Stimulated activated CD8-positive, alpha-beta memory T cell treated with anti-CD3 and anti-CD28 coated beads, Interleukin-12 subunit alpha, Interleukin-12 subunit beta, amount 100 ng/mL, for 24 hours (primary cell): ENCODE measurements around the gene SH3YL1.

Experiments used
- DNase-seq: peaks from one replicate; pipeline ENCODE4 v3.0.0-alpha.2; 2020; ENCODE audit errors: extremely low read depth

Gene SH3YL1

DNA sequence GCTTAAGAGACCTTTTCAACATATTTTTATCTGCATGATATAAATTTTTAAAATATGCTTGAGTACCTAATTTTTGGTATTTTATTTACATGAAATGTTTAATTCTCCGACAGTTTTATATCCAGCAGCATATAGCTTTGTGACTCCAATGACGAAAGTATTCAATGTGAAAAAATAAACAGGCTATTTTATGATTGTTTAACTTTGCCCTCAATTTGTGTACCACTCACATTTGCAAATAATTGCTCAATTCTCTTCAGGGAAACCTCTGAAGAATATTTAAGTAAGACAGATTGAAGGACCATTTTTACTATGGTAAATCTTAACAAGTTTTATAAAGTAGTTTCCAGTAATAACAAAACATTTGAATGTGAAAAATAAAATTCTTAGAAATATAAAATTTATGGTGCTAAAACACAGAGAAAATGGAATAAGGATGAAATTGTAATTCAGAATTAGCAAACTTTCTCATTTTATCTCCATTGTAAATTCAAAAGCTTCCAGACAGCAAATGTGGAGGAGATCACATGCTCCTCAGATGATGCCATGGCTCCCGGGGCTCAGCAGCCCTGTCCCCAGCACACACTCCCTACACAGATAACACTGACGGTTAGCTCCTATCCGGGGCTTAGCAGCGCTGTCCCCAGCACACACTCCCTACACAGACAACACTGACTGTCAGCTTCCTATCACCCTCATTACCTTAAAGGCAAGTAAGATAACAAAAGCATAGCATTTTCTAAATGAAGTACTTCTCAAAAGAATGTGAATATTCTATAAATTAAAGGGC is 39.7 kb downstream of the SH3YL1 start:
- no peak for DNase-seq

DNA sequence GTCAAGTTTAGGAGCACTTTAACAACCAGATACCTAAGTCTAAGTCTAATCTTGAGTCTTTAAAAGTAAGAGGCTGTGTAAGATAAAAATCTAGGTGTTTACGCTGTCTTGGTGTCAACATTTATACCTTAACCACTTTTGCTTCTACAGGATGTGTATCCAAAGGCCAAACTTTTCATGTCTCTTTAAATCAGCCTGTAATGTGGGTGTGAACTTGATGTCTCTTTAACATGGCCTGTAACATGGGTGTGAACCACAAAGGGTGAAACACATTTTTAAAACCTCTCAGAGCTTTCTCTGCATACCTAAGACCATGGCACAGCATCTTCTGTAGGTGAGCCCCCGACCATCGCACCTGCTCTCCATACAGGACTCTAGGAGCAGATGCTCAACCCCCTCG is 40.4 kb downstream of the SH3YL1 start:
- DNase-seq = no peak

DNA sequence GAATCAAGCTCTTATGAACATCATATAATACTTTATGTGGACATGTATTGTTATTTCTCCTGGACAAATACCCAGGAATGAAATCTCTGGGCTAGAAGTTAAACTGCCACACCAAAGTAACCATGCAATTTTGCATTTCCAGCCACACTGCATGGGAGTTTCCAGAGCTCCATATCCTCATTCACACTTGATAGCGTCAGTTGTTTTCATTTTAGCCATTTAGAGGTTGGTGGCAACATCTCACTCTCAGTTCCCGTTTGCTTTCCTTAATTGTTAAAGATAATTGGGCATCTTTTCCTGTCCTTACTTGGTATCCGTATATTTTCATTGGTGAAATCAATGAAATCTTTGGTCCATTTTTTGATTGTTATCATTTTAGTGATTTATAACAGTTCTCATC is 47.8 kb downstream of the SH3YL1 start:
- DNase-seq = no peak

DNA sequence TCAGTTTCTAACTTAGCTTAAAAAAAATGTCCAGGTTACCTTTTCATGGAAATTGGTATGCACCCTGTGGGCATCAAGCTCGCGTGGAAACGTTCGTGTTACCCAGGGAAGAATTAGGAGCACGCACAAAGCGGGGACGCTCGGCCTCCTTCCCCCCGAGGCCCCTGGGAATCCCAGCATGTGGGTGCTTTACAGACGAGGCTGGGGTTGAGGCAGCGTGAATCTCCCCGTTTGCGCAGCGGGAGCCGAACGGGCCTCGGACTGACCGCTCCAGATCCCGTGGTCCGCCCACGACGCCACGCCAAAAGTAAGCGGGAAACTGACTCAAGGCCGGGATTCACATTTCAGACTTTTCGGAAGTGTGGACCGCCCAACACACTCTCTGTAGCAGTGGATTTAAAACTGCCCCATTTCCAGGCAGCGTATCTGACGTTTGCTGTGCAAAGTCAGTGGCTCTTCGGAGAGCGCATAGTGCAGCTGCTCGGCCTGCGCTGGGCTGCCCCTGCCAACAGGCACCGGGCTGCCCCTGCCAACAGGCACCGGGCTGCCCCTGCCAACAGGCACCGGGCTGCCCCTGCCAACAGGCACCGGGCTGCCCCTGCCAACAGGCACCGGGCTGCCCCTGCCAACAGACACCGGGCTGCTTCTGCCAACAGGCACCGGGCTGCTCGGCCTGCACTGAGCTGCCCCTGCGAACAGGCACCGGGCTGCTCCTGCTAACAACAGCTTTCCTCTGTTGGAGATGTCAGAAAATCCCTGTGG is 49.7 kb downstream of the SH3YL1 start:
- no peak for DNase-seq

DNA sequence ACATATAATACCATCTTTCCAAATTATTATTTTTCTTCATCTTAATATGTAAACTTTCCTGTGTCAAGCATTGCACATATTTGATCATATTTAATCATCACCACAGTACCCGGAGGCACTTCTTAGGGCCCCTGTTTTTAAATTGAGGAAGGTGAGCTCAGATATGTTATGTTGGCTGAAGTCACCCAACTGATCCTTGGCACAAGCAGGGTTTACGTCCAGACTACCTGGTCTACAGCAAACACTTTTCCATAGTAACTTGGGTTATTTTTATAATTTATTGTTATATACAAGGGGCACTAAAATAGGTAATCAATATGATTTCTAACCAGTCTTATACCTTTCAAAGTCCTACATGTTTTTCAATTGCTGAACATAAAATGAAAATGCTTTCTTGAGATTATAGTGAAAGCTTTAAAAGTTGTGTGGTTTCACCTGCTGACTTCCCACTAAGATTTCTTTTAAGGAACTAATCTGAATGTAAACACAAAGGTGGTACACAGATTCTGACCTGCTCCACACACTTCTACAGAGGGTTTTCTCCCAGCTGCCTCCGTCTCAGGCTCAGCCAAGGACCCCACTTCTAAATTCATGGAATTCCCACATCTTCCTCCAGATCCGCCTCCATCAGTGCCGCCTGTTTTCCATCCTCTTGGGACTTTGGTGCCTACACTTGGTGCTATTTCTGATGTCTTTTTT is 52.2 kb downstream of the SH3YL1 start:
- DNase-seq = no peak

DNA sequence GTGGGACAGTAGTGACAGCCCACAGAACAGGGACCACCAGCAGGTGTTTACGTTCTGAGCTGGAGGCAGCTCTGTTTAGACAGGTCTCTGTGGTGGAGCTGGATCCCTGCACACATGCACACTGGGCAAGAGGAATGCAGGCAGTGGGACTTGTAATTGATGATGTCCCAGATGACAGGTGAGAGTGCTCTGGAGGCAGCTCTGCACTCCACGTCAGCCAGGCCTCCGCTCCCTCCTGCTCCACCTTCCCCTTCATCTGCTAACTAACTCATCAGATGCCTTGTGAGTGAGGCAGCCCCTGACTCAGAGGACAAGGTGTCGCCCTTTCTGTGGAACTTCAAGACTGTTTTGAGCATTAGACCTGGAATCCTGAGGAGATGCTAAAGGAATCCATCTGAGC is 53.2 kb downstream of the SH3YL1 start:
- DNase-seq = no peak

DNA sequence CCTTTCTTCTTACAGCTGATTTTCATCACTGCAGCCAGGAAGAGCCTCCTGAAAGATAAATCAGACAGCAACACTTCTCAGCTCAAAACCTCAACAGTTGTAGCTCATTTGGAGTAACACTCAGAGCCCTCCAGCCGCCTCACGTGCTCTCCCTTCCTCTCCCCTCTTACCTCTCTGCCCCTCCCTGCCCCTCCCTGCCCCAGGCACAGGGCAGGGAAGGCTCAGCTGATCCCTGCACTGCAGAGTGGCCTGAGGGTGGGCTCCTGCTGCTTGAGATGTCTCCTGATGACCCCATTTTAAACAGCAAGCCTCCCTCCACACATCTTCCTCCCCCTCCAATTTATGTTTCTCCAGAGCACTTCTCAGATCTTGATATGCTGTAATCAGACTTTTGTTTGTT is 54.4 kb downstream of the SH3YL1 start:
- DNase-seq = no peak

DNA sequence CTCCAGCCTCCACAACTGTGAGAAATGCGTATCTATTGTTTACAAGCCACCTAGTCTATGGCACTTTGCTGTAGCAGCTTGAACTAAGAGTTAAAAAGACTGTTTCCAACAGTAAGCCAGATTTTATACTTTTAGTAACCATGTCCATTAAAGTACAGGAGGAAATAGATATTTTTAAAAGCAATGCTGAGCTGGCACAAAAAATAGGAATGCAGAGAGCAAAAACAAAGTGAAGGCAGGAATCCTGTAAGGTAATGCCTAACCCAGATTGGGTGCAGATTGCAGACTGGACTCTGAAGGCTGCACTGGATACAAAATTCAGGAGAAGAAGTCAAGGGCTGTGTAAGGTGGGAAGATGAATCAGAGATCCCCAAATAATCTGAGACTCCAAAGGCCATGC is 55.5 kb downstream of the SH3YL1 start:
- no peak for DNase-seq

DNA sequence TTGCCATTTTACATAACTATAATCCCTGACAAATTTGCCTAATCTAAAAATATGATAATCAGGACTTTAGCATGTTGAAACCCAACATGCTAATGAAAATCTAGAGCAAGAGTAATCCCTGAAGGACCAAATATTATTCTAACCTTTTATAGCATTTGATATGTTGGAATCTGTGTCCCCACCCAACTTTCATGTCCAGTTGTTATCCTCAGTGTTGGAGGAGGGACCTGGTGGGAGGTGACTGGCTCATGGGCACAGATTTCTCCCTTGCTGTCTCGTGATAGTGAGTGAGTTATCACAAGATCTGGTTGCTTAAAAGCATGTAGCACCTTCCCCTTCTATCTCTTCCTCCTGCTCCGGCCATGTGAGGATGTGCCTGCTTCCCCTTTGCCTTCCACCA is 59.8 kb downstream of the SH3YL1 start:
- DNase-seq = no peak

DNA sequence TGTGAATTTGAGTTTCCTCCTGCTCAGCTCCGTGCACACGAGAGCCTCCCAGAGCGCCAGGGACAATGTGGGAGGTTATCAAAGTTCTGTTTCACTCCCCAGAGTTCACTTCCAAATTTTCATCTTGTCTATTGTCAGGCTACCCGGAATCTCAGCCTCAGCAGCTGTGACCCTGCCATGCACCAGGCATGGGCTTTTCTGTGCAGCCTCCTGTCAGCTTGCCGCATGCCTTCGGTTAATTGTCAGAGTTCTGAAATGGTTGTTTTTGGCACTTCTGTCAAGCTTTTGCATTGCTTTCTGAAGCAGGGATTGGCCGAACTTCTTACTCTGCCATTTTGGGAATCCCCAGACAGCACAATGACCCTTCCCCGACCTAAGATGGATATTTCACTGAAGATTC is 60.4 kb downstream of the SH3YL1 start:
- no peak for DNase-seq

DNA sequence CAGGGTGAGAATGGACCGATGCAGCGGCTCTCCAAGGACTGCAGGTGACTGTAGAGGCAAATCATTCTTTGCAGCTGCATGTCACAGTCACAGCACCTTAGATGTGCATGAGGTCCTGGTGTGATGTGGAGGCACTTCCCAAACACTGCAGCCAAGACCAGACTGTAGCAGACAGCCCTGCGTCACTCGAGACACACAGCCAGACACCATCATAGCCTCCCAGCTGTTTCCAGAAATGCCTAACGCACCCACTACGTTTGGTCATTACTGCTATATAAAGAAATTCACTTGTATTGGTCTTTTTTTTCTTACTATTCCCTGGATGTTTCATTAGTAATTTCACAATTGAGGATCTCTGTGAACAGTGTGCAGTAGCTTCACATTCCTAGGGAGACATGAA is 60.9 kb downstream of the SH3YL1 start:
- DNase-seq = no peak

DNA sequence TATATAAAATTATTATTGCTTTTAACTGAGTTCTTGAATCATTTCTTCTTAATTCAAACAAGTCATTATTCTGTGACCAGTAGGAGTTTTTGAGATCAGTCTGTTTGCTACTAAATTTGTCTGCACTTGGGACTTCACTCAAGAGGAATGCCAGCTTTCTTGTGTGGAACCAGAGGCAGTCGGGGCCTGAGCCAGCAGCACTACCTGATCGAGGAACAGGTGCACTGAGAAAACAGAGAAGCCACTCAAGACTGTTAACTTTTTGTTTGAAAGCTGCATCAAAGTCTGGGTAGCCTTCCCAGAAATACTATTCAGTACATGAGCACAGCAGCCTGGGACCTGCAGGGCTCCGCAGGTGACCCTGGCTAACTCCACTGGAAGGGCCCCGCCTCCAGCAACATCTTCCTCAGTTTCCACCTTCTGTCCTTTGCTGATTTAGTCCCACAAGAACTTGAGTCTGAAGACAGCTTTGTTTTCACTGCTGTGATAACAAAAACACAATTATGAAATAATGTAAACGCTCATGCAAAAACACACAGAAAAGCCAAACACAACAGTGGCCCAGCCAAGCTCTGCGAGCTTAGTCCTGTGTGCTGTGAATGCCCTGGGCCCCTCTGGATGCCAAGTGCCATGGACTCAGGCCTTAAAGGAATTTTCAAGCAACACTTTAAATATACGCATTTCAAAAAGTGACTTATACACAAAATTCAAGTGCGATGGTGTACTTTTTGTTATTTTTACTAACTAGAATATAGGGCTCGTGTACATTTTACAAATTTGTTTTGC is 62.0 kb downstream of the SH3YL1 start:
- no peak for DNase-seq

DNA sequence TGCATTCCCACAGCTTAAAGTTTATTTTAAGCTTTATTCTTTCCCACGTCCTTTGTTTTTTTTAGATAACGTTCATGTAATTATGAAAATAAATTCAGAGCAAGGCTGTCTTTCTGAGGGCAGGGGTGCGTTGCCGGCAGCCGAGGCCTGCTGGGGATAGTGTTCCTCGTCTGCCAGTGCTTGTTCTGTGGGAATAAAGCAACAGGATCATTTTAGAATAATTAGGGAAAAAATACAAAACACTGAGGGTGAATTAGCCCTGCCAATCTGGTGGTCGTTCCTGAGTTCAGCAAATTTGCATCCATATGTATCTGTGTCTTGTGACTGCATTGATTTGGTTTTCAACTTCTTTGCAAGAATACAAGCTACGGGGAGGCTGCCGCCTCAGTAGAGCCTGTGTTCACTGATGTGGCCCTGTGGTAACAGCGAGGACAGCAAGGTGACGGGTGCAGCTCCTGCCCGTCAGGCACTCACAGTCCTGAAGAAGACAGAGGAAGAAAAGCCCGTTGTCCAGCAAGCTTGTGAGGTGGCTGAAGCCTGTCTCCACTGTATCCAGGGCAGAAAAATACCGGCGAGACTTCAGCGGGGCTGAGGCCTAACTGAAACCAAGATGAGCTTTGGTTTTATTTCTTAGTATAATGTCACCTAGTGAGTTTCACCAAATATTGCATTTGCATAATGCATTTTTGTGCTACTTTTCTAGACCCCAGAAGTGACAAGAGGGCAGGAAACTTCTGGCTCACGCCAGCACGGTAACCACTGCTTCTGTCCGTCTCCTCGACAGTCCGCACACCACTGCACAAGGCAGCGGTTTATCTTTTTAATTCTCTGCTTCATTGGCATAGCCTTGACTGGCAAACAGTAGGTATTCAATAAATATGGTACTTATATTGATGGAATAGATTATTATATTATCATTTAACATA is 64.5 kb downstream of the SH3YL1 start:
- DNase-seq = no peak

DNA sequence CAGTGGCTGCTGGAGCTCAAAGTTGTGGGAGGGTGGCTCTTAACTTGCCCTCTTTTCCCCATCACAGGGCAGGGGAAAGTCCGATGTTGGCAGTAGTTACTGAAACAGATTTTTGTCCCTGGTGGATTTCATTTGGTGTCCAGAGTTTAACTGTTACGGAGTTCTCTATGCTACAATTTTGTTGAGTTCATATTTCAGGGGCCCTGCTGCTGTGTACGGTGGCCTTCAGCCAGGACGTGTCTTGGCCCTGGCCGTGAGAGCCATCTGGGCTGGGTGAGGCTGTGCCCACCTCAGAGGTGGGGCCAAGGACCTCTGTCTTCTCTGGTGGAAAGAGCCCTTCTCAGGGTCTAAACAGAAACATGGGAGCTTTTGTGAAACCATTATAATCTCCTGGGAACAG is 67.4 kb downstream of the SH3YL1 start:
- DNase-seq = no peak

DNA sequence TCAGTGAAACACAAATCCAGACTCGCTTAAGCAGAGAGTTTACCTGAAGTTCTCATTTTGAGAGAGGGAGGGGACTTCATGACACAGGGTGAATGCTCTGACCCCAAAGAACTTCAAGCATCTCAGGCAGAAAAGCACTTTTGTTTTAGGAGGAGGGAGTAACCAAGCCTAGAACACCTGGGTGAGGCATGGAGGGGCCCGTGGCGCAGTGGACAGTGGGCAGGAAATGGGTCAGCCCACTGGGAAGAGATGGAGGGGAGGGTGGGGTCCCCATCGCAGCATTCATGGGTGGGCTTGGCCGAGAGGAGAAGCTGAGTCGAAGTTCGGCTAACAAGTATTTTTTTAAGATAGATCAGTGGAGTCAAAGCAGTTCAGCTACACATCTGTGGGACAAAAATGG is 67.9 kb downstream of the SH3YL1 start:
- no peak for DNase-seq

DNA sequence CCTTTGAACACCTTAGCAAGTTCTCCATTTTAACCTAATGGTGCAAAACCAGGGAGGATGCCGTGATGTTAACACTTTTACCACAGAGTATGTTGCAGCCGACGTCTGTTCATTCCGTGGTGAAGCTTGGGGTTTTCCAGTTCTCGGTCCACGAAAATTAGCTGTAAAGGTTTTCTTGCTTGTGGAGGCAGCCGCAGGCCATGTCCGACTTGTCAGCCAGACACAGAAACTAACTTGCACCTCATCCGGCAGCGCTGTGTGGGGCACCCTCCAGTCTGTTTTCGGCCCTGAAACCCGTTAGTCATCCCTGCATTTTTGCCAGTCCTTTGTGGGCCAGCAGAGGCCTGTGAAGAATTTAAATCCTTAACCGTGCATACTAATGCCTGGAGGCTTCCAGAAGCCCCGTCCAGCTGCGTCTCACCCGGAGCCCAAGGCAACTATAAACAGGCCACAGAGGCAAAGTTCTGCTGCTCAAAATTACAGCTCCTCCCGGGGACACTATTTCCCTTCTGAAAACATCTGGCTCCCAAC is 70.6 kb downstream of the SH3YL1 start:
- DNase-seq = no peak

DNA sequence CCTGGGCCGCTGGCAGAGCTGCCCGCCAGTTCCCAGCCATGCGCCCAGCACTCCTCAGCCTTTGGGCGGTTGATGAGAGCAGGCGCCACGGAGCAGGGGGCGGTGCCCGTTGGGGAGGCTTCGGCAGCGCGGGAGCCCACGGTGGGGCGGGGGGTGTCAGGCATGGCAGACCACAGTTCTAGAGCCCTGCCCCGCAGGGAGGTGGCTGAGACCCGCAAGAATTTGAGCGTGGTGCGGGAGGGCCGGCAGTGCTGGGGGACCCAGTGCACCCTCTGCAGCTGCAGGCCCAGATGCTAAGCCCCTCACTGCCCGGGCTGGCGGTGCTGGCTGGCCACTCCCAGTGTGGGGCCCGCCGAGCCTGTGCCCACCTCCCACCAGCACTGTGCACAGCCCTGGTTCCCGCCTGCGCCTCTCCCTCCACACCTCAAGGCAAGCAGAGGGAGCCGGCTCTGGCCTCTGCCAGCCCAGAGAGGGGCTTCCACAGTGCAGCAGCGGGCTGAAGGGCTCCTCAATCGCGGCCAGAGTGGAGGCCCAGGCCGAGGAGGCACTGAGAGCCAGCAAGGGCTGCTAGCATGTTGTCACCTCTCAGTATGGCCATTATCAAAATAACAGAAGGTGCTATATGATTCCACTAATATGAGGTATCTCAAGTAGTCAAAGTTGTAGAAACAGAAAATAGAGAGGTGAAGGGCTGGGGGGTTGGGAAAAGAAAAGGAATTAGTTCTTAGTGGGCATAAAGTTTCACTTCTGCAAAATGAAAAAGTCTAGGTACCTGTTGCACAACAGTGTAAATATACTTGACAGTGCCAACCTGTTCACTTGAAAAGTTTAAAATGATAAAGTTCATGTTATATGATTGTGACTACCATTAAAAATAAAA is 72.3 kb downstream of the SH3YL1 start:
- no peak for DNase-seq

DNA sequence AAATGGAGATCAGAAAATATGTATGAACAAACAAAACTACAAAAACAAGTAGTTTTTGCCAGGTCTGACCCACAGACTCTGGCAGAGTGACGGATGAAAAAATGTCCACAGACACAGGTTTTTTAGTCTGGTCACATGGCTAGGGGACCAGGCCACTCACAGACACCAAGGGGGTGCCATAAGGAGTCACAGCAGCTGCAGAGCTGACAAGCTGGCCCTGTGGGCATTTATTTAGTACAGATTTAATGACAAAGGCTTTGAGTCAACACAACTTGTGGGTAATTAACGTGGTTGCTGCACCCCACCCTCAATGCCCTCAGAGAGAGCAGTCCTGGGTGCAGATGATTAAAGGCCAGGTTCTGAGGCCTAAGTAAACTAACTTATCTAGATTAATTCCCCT is 76.0 kb downstream of the SH3YL1 start:
- DNase-seq = no peak

DNA sequence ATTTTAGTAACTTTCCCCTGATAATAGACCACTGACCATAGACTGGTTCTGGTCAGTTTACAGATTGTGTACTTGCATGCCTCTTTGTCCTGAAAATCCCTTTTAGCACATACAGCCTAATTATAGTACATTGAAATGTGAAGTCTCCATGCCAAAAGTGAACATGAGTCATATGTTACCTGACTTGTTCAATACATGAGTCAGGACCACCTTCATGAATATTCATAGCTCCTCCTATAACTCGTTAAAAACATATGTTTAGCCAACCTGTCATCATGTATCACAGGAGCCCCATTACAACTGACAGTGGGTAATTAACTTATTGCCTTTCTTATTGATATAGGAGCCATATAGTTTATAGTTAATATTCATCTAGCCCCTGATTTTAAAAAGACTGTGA is 78.6 kb downstream of the SH3YL1 start:
- DNase-seq = no peak

DNA sequence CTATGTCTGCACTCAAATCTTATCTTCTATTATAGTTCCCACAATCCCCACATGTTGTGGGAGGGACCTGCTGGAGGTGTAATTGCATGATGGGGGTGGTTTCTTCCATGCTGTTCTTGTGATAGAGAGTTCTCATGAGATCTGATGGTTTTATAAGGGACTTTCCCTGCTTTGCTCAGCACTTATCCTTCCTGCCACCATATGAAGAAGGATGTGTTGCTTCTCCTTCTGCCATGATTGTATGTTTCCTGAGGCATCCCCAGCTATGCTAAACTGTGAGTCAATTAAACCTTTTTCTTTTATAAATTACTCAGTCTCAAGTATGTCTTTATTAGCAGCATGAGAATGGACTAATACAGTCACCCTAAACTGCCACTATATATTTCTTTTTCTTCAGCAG is 79.1 kb downstream of the SH3YL1 start:
- no peak for DNase-seq
